AG20443 (cell line): ENCODE measurements around the gene PSORS1C2.
"Not testable (repeated sequence)": the region's sequence is repeated elsewhere in the genome, so short reads cannot be mapped to it uniquely, and the experiment has no call there.

Experiments used
- DNase-seq: peaks from one replicate; pipeline ENCODE4 v3.0.0; 2012; ENCODE audit warnings: low spot score, mixed read lengths

The PSORS1C2 gene

DNA sequence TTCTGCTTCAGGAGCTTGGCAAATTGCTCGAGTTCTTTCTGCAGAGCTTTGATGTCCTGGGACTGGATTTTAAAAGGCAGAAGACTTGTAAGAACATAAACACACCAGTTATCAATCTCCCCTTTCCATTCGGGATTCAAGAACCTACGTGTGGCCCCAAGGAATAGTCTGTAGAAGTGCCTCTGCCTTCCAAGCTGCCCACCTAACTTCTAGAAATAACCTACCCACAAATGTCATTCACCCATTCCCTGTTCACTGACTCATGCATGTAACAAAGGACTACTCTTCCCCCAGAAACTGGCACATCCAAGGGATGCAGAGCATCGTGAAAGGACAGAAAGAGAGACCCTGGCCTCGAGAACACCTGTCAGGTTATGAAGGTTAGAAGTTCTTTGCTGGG, 27.1 kb upstream of the PSORS1C2 start:
- DNase-seq = no peak

DNA sequence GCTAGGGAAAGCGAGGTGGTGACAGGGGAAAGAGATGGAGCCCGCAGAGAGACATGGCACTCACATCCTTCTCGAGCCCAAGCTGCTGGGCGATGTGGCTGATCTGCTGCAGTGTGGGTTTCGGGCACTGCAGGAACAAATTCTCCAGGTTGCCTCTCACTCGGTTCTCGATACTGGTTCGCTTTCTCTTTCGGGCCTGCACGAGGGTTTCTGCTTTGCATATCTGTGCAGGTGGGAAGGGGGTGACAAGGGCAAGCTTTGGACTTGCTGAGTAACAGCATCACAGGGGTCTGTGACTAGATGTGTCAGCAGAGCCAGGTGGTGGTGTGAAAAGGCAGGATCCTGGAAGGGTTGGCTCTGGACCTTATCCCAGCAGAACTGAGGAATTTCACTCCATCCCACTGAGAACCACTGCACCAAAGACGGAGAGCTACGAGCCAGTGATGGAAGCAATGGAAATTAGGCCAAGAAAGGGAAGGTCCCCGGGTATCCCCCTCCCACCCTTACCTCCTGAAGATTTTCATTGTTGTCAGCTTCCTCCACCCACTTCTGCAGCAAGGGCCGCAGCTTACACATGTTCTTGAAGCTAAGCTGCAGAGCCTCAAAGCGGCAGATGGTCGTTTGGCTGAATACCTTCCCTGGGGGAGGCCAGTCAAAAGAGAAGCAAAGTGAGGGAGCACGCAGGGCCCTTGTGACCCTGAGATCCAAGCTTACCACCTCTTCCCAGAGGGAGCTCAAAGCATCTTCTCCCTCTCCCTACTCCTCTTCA, 26.4 kb upstream of the PSORS1C2 start:
- not testable (repeated sequence) for DNase-seq

DNA sequence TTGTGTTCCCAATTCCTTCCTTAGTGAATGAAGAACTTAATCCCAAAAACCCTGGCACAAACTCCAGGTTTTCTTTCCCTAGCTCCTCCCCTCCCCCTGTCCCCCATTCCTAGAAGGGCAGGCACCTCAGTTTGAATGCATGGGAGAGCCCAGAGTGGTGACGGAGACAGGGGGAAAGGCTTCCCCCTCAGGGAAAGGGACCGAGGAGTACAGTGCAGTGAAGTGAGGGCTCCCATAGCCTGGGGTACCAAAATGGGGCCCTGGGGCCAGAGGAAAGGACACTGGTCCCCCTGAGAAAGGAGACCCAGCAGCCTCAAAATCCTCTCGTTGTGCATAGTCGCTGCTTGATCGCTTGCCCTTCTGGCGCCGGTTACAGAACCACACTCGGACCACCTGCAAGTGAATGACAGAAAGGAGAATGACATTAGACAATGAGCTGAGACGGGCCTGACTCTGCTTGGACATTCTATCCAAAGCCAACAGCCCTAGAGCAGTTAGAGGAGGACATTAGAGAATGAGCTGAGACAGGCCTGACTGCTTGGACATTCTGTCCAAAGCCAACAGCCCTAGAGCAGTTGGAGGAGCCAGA, 25.7 kb upstream of the PSORS1C2 start:
- DNase-seq = not testable (repeated sequence)

DNA sequence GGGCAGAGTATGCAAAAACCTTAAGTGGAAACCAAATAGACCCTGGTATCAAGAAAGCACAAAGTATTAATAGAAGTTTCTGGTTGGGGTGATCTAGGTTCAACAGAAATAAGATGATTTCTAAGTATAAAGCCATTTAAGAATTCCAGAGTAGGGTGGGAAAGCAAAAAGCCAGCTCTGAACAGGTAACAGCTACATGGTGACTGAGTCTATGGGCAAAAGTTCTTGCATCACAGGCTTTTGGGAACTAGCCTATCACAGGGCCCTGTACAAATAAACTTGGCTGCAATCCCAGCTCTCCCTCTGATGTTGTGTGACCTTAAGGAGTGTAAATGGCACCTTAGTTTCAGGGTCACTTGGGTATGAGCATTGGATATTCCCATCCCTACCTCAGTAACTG, 25.1 kb upstream of the PSORS1C2 start:
- no peak for DNase-seq

DNA sequence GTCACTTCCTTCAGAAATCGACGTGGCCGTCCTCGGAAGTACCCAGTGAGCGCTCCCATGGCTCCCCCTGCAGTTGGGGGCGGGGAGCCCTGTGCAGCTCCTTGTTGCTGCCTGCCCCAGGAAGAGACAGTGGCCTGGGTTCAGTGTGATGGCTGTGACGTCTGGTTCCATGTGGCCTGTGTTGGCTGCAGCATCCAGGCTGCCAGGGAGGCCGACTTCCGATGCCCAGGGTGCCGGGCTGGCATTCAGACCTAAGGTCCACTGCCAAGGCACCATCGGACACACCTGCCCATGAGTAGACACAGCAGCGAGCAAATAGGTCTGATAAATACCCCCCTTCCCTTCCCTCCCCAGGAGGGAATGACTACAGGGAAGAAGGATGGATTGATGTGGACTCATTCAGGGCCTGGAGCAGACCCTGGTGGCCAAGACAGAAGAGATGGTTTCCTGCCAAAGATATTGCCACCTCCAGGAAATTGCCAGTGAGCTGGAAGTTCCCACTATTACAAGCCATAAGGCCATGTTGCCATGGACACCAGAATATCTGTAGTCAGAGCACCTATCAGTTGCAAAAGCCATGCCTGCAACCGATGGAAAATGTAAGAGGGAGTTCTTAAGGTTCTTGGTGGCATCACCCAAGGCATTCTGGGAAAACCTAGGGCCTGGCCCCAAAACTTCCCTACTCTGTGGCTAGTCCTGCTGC, 23.7 kb upstream of the PSORS1C2 start:
- no peak for DNase-seq

DNA sequence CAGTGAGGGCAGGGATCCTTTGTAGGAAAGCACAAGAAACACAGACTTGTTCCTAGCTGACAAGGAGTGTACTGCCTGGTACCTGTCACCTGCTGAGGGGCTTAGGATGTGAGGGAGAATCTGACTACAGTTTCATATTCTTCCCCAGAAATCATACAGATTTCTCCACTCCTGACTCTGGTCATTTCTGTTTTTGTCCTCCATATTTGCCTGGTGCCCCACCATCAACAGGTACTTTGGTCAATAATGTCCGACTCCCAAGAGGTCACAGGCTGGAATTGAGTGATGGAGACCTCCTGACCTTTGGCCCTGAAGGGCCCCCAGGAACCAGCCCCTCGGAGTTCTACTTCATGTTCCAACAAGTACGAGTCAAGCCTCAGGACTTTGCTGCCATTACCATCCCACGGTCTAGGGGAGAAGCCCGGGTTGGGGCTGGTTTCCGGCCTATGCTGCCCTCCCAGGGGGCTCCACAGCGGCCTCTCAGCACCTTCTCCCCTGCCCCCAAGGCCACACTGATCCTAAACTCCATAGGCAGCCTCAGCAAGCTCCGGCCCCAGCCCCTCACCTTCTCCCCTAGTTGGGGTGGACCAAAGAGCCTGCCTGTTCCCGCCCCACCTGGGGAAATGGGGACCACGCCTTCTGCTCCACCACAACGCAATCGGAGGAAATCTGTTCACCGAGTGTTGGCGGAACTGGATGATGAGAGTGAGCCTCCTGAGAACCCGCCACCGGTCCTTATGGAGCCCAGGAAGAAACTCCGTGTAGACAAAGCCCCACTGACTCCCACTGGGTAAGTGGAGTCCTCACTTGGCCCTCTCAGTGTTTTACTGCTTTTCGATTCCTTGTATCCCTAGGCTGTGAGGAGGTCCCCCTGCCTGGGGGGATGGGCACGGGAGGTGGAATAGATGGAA, 22.6 kb upstream of the PSORS1C2 start:
- no peak for DNase-seq

DNA sequence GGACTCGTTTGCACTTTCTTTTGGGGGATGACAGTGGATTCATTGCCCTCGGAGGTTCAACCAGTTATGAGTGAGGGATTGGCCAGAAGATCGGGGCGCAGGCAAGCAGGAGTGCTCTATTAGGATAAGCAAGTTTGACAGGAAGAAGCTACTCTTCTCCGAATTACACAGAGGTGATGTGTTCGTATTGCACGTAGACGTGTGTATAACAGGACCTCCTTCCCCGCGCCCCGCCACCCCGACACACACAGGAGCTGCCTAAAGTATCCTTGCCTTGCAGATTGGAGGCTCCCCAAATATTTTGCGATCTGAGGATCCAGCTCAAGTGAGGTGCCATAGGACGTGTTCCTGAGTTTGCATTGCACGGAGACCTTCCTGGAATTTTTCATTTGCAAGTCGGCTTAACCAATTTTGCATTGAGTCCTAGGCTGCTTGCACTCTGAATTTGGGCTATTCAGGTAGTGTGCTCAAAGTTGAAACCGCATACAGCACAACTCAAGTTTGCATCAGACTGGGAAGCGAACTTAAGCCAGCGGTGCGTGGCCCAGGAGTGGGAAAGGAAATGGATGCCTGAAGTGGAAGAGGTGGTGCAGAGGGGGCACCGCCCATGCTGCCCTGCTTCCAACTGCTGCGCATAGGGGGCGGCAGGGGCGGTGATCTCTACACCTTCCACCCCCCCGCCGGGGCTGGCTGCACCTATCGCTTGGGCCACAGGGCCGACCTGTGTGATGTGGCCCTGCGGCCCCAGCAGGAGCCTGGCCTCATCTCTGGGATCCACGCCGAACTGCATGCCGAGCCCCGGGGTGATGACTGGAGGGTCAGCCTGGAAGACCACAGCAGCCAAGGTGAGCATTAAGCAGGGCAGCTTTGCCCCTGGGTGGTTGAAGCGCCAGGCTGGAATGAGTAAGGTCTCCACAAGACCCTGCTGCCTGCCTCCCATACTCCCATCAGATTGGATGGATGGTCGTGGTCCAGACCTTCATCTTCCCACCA, 20.3 kb upstream of the PSORS1C2 start:
- DNase-seq = no peak

DNA sequence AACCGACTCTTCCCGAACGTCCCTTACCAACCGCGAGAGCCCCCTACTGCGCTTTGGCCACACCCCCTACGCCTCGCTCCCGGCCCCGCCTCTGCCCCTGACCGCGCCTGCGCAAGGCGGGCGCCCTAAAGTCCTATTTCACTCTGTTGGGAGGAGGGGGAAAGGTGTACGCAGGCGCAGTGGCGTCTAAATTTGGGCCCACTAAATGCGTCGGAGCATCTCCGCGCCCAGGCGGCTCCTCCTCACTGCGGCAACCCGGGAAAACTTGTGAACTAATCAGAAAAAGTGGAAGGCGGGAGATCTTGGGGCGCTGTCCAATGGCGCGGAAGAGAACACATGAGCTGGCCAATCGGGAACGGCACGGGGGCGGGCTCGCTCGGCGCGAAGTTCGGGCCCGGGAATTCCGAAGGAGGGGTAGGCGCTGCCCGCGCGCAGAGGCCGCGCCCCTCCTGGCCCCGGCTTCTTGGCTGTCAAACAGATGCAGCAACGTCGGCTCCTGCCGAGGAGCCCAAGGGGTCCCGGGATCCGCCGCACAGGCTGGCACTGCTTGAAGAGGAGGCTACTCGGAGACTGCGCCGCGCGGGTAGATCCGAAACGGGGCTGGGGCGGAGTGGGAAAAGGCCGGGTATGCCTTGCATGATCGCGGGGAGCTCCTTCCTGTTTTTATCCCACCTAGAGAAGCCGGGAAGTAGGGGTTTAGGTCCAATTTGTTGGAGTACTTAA, 19.4 kb upstream of the PSORS1C2 start, which contains the start of gene TCF19:
Gene TCF19, plus strand, starts transcription at position 450 of the 723 bp plus-strand sequence. CDS start 881 bp downstream, outside the sequence.
- DNase-seq = peak; percentile 100

DNA sequence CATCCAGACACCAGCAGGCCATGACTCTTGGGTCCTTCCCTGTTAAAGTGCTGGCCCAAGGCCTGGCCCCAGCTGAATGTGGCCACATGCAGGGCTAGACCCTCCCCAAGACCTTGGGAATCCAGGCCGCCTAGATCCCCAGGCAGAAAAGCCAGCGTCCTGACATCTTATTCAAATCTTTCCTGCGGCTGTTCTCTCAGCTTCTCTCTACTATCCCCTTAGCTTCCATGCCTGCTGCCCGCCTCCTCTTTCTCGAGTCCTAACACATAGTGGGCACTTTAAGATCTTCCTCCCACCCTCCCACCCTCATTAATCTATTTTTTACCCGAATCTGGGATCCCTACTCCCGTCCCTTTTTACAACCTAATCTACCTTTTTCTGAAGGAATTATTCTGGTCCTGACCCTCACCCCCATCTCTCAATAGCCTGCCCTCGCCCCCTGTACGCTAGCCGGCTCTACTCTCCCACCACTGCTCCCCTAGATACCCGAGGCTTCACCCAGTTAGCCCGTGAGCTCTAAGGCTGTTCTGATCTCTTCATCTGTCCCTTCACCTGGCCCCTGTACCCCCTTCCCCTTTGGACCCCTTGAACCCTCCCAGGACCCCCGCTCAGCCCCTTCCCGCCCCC, 18.8 kb upstream of the PSORS1C2 start, which contains the start of gene CCHCR1:
Gene CCHCR1, minus strand, starts transcription at position 290 of the 627 bp plus-strand sequence. Its CDS starts 202 bp downstream, at position 88.
- DNase-seq = no peak

DNA sequence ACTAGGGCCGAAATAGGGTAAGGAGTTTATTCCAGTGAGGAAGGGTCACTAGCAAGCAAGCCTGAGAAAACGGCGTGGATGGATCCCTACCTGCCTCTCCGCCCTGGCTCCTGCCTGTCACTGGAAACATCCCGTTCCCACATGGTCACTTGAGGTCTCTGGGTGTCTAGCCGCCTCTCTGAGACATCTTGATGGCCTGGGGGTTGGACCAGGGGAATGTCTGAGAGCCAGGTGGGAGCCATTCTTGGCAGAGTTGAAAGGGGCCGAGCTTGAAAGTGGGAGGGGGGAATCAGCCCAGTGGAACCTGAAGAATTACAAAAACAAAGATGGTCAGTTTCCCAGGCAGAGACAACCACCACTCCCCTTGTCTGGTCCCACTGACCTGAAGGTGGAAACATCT, 17.8 kb upstream of the PSORS1C2 start:
- DNase-seq = no peak

DNA sequence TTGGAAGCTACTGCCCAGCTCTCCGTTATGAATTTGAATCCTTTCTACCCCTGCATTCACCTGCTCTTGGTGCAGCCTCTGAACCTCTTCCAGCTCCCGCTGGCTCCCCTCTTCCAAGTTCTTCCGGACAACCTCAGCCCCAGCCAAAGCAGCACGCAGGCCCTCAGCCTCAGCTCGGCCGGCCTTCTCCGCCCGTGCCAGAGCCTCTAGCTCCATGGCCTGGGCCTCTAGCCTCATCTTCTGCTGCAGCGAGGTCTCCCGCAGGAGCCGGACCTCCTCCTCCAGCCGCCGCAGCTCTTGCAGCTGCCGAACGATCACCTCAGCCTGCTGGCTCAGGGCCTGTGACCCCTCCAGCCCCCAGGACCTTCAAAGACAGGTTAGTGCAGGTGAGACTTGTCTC, 15.6 kb upstream of the PSORS1C2 start:
- DNase-seq = no peak

DNA sequence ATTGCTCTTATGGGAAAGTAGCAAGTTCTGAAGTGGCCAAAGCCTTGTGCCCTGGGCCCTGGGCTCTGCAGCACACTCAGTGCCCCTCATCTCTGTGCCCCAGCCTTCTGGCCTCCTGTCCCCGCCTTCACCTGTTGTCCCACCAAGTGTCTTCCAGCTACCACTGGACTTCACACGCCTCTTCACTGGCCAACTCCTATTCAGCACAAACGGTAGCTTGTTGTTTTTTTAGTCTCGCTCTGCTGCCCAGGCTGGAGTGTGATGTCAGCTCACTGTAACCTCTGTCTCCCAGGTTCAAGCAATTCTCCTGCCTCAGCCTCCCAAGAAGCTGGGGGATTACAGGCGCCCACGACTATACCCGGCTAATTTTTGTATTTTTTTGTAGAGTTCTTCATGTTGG, 13.9 kb upstream of the PSORS1C2 start:
- DNase-seq = no peak

DNA sequence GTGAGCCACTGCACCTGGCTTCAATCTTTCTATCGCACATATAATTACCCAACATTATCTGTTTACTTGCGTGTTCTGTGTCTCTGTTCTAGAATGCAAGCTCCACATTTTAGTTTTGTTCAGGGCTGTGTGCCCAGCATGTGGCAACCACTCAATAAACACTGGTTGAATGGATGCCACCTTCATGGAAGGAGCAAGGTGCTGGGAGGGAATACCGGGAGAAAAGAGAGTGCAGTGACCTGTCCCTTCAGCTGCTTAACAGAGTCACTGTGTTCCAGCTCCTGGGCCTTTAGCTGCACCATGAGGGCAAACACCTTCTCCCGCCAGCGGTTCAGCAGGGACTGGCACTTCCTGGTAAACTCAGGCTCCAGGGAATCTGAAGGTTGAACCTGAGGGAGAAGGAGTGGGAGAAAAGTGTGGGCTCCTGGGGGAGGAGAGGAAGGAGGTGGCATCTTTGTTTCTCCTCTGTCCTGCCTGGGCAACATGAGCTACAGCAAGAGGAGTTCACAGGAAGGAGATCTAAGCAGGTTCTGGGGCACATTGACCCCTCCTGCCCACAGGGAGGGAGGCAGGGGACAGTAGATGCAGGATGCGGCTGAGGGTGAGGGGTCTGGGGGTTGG, 11.1 kb upstream of the PSORS1C2 start:
- DNase-seq = no peak

DNA sequence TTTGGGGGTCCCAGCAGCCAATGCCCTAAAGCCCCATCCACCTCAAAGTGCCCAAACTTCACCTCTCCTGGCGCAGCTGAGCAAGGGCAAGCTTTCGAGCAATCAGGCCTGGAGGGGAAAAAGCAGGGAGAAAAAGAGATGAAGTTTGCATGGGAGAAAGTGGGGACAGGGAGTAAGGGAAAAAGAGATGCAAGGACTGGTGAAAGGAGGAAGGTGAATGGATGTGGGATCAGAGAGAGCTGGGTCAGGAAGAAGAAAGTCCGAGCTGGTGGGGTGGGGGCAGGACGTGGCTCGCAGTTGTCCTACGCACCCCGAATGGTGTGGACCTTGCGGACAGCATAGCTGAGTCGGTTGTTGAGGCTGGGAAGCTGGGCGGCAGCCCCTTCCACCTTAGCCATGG, 6.5 kb upstream of the PSORS1C2 start:
- no peak for DNase-seq

DNA sequence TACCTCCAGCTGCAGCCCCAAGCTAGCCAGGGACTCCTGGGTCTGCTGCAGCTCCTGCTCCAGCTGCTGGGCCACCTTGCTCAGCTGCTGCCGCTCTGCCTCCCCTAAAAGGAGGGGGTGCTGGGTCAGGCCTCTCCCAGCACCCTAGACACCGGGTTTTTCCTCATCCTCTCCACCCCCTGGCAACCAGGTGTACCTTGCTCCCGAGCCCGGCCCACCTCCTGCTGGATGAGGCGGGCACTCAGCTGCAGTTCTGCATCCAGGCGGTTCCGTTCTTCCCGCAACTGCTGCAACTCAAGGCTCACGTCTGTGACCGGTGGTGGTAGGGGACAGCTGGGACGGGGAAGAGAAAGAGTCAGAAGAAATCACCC, 6.1 kb upstream of the PSORS1C2 start:
- no peak for DNase-seq

DNA sequence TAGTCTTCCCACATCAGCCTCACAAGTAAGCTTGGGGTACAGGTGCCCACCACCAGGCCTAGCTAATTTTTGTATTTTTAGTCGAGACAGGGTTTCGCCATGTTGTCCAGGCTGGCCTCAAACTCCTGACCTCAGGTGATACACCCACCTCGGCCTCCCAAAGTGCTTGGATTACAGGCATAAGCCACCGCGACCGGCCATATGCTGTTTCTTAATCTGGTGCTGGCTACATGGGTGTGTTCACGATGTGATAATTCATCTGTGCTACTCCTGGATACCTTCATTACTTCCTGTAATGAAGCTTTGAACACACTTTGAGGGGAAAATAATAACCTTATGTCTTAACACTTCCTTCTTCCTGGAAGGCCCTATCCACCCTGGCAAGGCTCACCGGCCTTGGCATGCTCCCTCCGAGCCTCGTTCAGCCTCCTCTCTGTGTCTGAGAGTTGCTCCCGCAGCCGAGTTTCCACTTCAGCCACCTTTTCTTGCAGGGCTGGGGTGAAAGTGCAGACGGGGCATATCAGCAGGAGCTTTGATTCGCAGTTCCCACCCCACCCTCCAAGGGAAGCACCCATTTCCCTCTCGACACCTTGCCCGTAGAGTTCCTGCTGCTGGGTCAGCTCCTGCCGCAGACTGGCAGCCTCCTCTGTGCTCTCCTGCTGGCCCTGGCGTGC, 5.6 kb upstream of the PSORS1C2 start:
- DNase-seq = no peak

DNA sequence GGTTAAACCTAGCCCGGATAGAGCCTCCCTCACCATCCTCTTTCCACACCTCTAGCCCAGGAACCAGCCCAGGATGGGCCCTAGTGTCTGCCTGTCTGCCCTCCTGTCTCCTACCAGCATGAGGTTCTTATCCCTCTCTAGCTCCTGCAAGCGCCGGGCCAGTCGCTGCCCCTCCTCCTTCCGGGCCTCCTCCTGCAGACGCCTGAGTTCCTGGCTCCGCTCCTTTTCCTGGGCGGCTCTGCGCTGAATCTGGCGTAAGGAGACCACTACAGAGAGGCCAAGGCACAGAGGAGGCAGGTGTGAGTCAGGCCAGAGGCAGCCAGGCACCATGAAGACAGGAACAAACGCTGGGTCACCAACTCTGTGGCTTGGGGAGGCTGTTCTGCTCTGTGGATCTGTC, 4.3 kb upstream of the PSORS1C2 start:
- DNase-seq = peak; percentile 79

DNA sequence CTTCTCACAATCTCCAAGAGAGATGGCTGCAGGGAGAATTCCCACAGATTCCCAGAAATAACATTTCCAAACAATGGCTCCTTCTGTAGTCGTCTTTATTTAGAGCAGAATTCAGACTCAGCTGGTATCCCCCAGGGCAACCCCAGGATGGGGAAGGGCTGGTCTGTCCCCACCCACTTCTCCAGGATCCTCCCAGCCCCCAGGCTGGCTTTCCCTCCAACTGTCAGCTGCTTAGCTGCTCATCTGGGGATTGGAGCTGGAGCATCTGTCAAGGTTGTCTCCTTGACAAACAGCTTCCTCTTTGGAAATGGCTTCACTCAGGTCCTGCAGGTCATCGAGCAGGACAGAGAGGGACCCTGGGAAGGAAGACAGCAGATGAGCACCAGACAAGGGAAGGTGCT, 3.5 kb upstream of the PSORS1C2 start:
- DNase-seq = no peak

DNA sequence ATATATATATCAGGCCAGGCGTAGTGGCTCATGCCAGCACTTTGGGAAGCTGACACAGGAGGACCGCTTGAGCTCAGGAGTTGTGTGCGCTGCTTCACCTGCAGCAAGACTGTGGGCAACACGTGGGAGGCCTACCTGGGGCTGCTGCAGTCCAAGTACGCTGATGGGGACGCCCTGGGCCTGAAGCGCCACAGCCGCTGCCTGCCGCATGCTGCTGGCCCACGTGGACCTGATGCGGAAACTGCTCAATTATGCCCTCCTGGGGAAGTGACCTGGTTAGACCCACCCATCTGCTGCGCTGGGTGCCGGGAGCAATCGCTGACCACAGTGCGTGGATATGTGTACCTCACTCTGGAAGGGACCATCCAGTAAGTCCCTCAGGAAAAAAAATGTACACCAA, 1.8 kb upstream of the PSORS1C2 start:
- no peak for DNase-seq
